ENCODE results near the gene UTP4. TPM values are rescaled to one million over a fixed set of nuclear protein-coding genes. Genes with fewer than 3 reads are reported as not detected.

The UTP4 gene
- total and polyA plus RNA-seq, 2 donors (not counting 3 experiments of a cell fraction or from before 2014, with no cell fraction given) = 56.1 to 59.5 TPM

DNA sequence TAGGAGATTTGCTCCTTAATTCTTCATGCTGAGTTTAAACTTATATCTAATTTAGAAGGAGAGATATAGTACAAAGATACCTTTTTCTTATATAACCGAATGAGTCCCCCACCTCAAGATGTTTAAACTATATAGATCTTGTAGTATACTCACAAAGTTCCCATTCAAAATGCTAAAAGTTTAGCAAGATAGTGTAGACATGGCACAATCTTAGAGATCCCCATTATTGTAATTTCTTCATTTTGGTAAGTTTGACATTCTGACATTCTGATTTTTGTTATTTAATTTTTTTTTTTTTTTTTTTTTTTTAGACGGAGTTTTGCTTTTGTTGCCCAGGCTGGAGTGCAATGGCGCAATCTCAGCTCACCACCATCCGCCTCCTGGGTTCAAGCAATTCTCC, 77.3 kb downstream of the UTP4 start:
- Histone ChIP-seq H3K9me3 (replicated peaks; ENCODE audit: control insufficient read depth, insufficient read depth, low read length) (no peaks in the 10 kb centered on the region), H3K27me3 (ENCODE audit: control insufficient read depth in 2 of 2, insufficient read depth in 2 of 2, low read length in 2 of 2) (no peaks in the 10 kb centered on the region), H3K4me3 (replicated peaks in 1 of 3; ENCODE audit: insufficient read depth in 1 of 3, low read depth in 1 of 3, low read length in 3 of 3) (no peak overlapping the region), H3K36me3 (ENCODE audit: control insufficient read depth in 2 of 2, extremely low read depth in 1 of 2, insufficient read depth in 2 of 2, low read length in 2 of 2) (no peaks in the 10 kb centered on the region), H3K79me2 (ENCODE audit: control insufficient read depth, insufficient read depth, low read length) (peaks cover 71% of the 10 kb centered on the region), H2AFZ (ENCODE audit: low read depth, low read length) (no peak overlapping the region), H3K4me1 (ENCODE audit: control insufficient read depth, extremely low read depth, insufficient read depth, low read length) (peaks cover 3% of the 10 kb centered on the region), H4K20me1 (replicated peaks; ENCODE audit: control insufficient read depth, extremely low read depth, insufficient read depth, low read length) (no peaks in the 10 kb centered on the region), H3K27ac (ENCODE audit: insufficient read depth, low read depth, low read length) (no peak overlapping the region), H3K9ac (replicated peaks; ENCODE audit: extremely low read depth, insufficient read depth, low read length) (no peak overlapping the region), H3K4me2 (ENCODE audit: insufficient read depth, low read length) (no peak overlapping the region), H3K9me1 (replicated peaks; ENCODE audit: control insufficient read depth, extremely low read depth, insufficient read depth, low read length) (no peaks in the 10 kb centered on the region)
- ChIA-PET CTCF (interaction anchor here (1.0 to 3.8 kb wide), 2 partner anchors 8 to 59 kb away, joined by 3 to 11 read pairs; no protein-coding TSS in a partner anchor), POLR2A (no interaction called here)
- intact Hi-C loops (cut with micrococcal nuclease) (no loop called here), dilution Hi-C loops (cut with MboI; ENCODE audit: extremely low pct_ligation_motif_present, low sequenced_read_pairs) (no loop called here)
- DNase-seq (ENCODE audit: low read depth, low spot score) (no peak), FAIRE-seq (no peak)
- BruUV-seq (replicated peaks) = no TSS peak
- TF ChIP-seq, protein P1, sequence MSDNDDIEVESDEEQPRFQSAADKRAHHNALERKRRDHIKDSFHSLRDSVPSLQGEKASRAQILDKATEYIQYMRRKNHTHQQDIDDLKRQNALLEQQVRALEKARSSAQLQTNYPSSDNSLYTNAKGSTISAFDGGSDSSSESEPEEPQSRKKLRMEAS (IDR thresholded peaks at IDR 0.05; ENCODE audit: insufficient read depth, insufficient read length) = no peak
- TF ChIP-seq POLR2A (IDR thresholded peaks at IDR 0.05; ENCODE audit: low read depth, low read length) = no peak
- TF ChIP-seq JUN (IDR thresholded peaks at IDR 0.05; ENCODE audit: borderline replicate concordance, insufficient read depth, insufficient read length, low read depth) = no peak
- TF ChIP-seq EZH2 (IDR thresholded peaks at IDR 0.05; ENCODE audit: borderline replicate concordance, low read depth, low read length, severe bottlenecking) = no peak
- TF ChIP-seq POLR2AphosphoS5 (IDR thresholded peaks at IDR 0.05; ENCODE audit: insufficient read depth, low read depth, low read length) = no peak
- no peak for TF ChIP-seq MYC (IDR thresholded peaks at IDR 0.05; ENCODE audit: low read depth, low read length)
- no peak for TF ChIP-seq CTCF (IDR thresholded peaks at IDR 0.05; ENCODE audit: extremely low read depth in 1 of 2, insufficient read depth in 1 of 2, low read depth in 1 of 2, low read length in 2 of 2)
- TF ChIP-seq FOS (IDR thresholded peaks at IDR 0.05; ENCODE audit: borderline replicate concordance, insufficient read depth, low read length) = no peak
- TF ChIP-seq GATA2 (IDR thresholded peaks at IDR 0.05; ENCODE audit: insufficient read depth, insufficient read length, low read depth, low read length) = no peak

Data from endothelial cell of umbilical vein (primary cell).